GM12872 (cell line): Measurements from ENCODE around the gene PRKAG2.

Experiments used
- TF ChIP-seq, protein P1 (sequence below): IDR thresholded peaks from 3 replicates; pipeline ENCODE4 v1.5.1; 2011; ENCODE audit warnings: low read depth, mild to moderate bottlenecking, low read length, moderate library complexity; ENCODE audit not compliant: insufficient read depth

The PRKAG2 gene

DNA sequence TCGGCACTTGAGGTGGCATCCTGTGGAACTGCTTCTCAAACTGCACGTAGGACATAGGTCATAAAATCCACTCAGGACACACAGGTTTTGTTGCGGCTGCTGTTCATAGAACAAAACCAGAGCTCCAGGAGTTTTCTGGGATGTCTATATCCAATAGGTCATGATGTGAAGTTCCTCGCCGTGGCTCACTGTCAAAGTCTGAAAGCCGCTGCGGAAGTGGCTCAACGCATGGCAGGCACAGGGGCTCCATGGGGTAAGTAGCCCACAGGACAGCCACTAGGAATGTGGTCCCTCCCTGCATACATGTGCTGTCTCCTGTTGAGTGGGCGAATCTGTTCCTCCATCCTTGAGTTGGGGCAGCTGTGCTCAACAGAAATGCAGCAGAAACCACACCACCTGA, 72.2 kb downstream of the PRKAG2 start:
- TF ChIP-seq, protein P1, sequence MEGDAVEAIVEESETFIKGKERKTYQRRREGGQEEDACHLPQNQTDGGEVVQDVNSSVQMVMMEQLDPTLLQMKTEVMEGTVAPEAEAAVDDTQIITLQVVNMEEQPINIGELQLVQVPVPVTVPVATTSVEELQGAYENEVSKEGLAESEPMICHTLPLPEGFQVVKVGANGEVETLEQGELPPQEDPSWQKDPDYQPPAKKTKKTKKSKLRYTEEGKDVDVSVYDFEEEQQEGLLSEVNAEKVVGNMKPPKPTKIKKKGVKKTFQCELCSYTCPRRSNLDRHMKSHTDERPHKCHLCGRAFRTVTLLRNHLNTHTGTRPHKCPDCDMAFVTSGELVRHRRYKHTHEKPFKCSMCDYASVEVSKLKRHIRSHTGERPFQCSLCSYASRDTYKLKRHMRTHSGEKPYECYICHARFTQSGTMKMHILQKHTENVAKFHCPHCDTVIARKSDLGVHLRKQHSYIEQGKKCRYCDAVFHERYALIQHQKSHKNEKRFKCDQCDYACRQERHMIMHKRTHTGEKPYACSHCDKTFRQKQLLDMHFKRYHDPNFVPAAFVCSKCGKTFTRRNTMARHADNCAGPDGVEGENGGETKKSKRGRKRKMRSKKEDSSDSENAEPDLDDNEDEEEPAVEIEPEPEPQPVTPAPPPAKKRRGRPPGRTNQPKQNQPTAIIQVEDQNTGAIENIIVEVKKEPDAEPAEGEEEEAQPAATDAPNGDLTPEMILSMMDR: no peak

DNA sequence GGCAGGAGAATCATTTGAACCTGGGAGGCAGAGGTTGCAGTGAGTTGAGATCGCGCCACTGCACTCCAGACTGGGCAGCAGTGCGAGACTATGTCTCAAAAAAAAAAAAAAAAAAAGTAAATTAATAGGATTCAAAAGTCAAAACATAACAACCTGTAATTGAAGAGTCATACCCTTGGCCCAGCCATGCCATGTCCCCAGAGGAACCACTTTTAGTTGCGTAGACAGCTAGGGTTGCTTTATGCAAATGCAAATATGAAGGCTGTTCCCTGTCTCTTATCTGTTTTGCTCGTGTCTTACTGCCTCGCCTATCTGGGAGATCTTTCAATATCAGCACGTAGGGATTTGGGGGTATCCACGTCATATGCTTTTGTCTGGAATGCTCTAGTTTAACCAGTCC, 73.1 kb downstream of the PRKAG2 start:
- TF ChIP-seq, protein P1: no peak

DNA sequence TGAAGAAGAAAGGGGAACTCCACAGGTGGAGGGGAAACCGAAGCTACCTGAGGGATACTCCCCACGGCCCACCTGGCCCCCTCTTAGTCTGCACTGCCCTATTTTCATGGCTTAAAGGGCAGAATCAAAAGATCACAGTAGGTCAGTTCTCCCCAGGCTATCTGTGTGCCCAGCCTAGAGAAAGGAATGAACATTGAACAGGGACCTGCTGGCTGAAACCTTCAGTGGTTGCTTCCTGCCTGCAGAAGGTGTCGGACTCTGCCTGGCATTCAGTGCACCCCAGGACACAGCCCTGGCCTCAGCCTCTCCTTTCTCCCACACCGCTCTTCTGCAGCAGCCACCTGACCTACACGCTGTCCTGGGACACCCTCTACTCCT, 74.5 kb downstream of the PRKAG2 start:
- TF ChIP-seq, protein P1: no peak

DNA sequence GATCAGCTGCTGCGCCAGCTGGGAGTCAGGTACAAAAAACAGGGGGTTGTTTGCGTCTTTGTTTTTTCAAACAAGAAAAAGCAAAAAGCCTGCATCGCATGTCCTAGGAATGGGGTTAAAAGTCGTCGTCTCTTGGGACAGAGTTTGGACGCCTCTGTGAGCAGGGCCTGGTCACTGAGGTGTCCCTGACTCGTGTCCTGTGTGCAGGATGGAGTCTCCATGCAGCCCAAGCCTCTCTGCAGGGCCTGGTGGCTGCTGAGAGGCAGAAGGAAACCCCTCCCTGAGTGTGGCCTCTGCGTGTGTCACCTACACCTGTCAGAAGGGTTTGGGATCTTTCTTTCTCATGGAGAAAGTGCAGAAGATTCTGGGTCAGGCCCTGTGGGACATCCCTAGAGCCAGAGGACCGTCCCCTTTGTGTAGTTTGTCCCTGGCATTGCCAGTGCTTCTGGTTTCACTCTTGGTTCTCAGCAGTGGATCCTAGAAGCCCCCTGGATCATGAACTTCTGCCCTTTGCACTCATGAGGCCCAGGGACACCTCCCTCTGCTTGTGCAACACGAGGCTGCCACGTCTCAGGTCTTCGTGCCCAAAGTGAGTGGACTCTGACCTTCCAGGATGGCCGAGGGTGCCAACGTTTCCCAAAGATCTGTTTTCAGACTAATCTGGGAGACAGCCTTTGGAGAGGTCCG, 75.0 kb downstream of the PRKAG2 start:
- TF ChIP-seq, protein P1: no peak

DNA sequence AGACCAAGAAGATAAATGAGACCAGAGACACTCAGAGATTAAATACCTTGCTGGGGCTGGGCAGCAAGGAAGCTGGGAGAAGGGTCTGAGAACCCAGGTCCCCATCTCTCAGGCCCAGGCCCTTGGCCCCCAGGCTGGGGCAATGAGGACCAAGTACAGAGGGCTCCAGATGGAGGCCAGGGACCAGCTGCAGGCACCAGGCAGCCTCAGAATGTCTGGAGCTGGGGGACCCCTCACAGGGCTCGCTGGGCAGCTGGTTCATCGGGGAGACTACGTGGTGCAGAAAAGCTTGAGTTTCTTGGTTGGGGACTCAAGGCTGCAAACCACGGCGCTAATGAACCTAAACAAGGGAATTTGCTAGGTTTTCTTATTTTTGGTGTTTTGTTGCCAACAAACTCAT, 75.6 kb downstream of the PRKAG2 start:
- TF ChIP-seq, protein P1: no peak

DNA sequence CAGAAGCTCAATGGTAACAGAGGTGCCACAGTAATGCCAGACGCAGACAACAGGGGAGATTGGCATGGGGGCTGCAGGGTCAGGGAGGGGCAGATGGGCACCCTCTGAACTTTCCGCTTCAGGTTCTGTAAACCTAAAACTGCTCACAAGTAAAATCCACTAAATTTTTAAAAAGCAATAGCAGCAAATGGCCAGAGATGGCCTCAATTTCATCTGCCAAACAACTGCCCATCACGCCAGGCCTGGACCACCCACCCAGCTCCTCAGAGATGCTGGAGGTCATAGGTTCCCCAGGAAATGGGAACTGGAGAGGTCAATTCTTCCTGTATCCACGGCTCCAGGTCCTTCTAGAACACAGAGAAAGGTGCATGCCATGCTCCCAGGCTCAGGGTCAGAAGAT, 76.1 kb downstream of the PRKAG2 start:
- TF ChIP-seq, protein P1: no peak

DNA sequence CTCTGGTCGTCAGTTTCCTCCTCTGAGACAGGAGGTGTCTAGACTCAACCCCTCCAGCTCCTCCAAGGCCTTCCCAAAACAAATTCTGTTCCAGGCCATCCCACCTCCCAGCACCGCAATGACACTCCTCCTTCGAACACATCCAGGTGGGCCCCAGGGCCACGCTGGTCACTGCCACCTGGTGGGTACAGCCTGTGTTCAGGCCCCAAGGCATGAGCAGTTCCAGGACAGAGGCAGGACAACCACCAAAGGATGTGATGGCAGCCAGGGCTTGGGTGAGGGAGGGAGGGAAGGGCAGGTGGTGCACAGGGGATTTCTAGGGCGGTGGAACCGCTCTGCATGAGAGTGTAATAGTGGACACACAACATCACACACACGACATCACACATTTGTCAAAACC, 76.5 kb downstream of the PRKAG2 start:
- TF ChIP-seq, protein P1: no peak
